ENCODE results near the gene GIT2.
"Not testable (repeated sequence)": the region's sequence is repeated elsewhere in the genome, so short reads cannot be mapped to it uniquely, and the experiment has no call there.

Gene GIT2

GRCh38 chr12:109995686-109996482 lies at the start of gene GIT2:
Gene GIT2, minus strand, starts transcription at chr12:109996368. Its CDS starts 144 bp downstream, at chr12:109996224.
- DNase-seq: peak; percentile 97

GRCh38 chr12:110042264-110042663 lies 46.1 kb upstream of the GIT2 start:
- no peak for DNase-seq

- no peak for DNase-seq
Observed at GRCh38 chr12:110039085-110039807, 43.1 kb upstream of the GIT2 start.

- no peak for DNase-seq
Observed at GRCh38 chr12:110038741-110039084, 42.5 kb upstream of the GIT2 start.

- DNase-seq: no peak
Observed at GRCh38 chr12:110037315-110037714, 41.1 kb upstream of the GIT2 start.

GRCh38 chr12:110035534-110036104 lies 39.5 kb upstream of the GIT2 start:
- DNase-seq: no peak

GRCh38 chr12:110033888-110034287 lies 37.7 kb upstream of the GIT2 start:
- DNase-seq: no peak

- no peak for DNase-seq
Observed at GRCh38 chr12:110029290-110029815, 33.2 kb upstream of the GIT2 start.

- no peak for DNase-seq
Observed at GRCh38 chr12:110028323-110028722, 32.2 kb upstream of the GIT2 start.

- no peak for DNase-seq
Observed at GRCh38 chr12:110024051-110024450, 27.9 kb upstream of the GIT2 start.

GRCh38 chr12:110023059-110023980 lies 27.2 kb upstream of the GIT2 start:
- peak; percentile 87 for DNase-seq

GRCh38 chr12:110020956-110021355 lies 24.8 kb upstream of the GIT2 start:
- no peak for DNase-seq

GRCh38 chr12:110015132-110015531 lies 19.0 kb upstream of the GIT2 start:
- no peak for DNase-seq

GRCh38 chr12:110012659-110013058 lies 16.5 kb upstream of the GIT2 start:
- no peak for DNase-seq

GRCh38 chr12:110012137-110012536 lies 16.0 kb upstream of the GIT2 start:
- DNase-seq: no peak

GRCh38 chr12:110010853-110011723 lies 14.9 kb upstream of the GIT2 start:
- no peak for DNase-seq

GRCh38 chr12:110008681-110009398 lies 12.7 kb upstream of the GIT2 start:
- DNase-seq: not testable (repeated sequence)

- DNase-seq: no peak
Observed at GRCh38 chr12:110007881-110008280, 11.7 kb upstream of the GIT2 start.

GRCh38 chr12:110006115-110006514 lies 9.9 kb upstream of the GIT2 start:
- DNase-seq: no peak

GRCh38 chr12:110005319-110005973 lies 9.3 kb upstream of the GIT2 start:
- DNase-seq: no peak
